Stimulated activated CD4-positive, alpha-beta T cell treated with anti-CD3 and anti-CD28 coated beads, Interleukin-4, amount 100 ng/mL, for 24 hours (primary cell): Measurements from ENCODE around the gene GNA12.
A peak's percentile ranks its signal among the peaks of the same experiment; 100 is the strongest.
"Not testable (repeated sequence)": the region's sequence is repeated elsewhere in the genome, so short reads cannot be mapped to it uniquely, and the experiment has no call there.

Experiments
- DNase-seq: peaks from one replicate; pipeline ENCODE4 v3.0.0-alpha.2; 2020

The GNA12 gene

GRCh38 chr7:2775376-2775775, 68.7 kb downstream of the GNA12 start:
- no peak for DNase-seq

GRCh38 chr7:2774935-2775334, 69.2 kb downstream of the GNA12 start:
- DNase-seq: no peak

- DNase-seq: no peak
Observed at GRCh38 chr7:2774280-2774679, 69.8 kb downstream of the GNA12 start.

GRCh38 chr7:2773608-2774007, 70.5 kb downstream of the GNA12 start:
- DNase-seq: no peak

- no peak for DNase-seq
Observed at GRCh38 chr7:2771274-2771731, 72.8 kb downstream of the GNA12 start.

- no peak for DNase-seq
Observed at GRCh38 chr7:2764621-2765020, 79.5 kb downstream of the GNA12 start.

- DNase-seq: no peak
Observed at GRCh38 chr7:2763597-2763996, 80.5 kb downstream of the GNA12 start.

- DNase-seq: no peak
Observed at GRCh38 chr7:2761801-2762497, 82.2 kb downstream of the GNA12 start.

- DNase-seq: no peak
Observed at GRCh38 chr7:2761131-2761624, 82.9 kb downstream of the GNA12 start.

GRCh38 chr7:2760098-2760889, 83.8 kb downstream of the GNA12 start:
- DNase-seq: no peak

- no peak for DNase-seq
Observed at GRCh38 chr7:2759736-2760097, 84.4 kb downstream of the GNA12 start.

GRCh38 chr7:2758673-2759616, 85.2 kb downstream of the GNA12 start:
- no peak for DNase-seq

- DNase-seq: peak; percentile 84
Observed at GRCh38 chr7:2757904-2758672, 86.0 kb downstream of the GNA12 start.

- DNase-seq: no peak
Observed at GRCh38 chr7:2757361-2757903, 86.7 kb downstream of the GNA12 start.

- DNase-seq: no peak
Observed at GRCh38 chr7:2755531-2755930, 88.6 kb downstream of the GNA12 start.

- no peak for DNase-seq
Observed at GRCh38 chr7:2754912-2755311, 89.2 kb downstream of the GNA12 start.

- no peak for DNase-seq
Observed at GRCh38 chr7:2754086-2754485, 90.0 kb downstream of the GNA12 start.

GRCh38 chr7:2753148-2753547, 91.0 kb downstream of the GNA12 start:
- no peak for DNase-seq

- no peak for DNase-seq
Observed at GRCh38 chr7:2751086-2751485, 93.0 kb downstream of the GNA12 start.

GRCh38 chr7:2750004-2750407, 94.1 kb downstream of the GNA12 start:
- no peak for DNase-seq

GRCh38 chr7:2748684-2749083, 95.4 kb downstream of the GNA12 start:
- DNase-seq: not testable (repeated sequence)
